LNCaP clone FGC (cell line): Measurements from ENCODE around the gene PDGFRB.

Source experiments
- DNase-seq: peaks from one replicate; pipeline ENCODE4 v3.0.0-alpha.2; 2011; ENCODE audit warnings: low read depth
- H3K4me3 ChIP-seq: 2 replicates; pipeline ENCODE4 v1.5.1; 2011; ENCODE audit warnings: mild to moderate bottlenecking, low read depth, low read length, control low read depth
- CTCF ChIP-seq: IDR thresholded peaks from 2 replicates; pipeline ENCODE4 v1.5.1; 2012; ENCODE audit warnings: mild to moderate bottlenecking; ENCODE audit not compliant: control insufficient read depth, insufficient read depth; ENCODE audit errors: extremely low read depth

Gene PDGFRB

GRCh38 chr5:150122158-150122510 lies 33.5 kb downstream of the PDGFRB start:
- H3K4me3 ChIP-seq = no peak overlapping the region
- no peak for DNase-seq

GRCh38 chr5:150121448-150122157 lies 34.0 kb downstream of the PDGFRB start:
- TF ChIP-seq CTCF = no peak
- no peak for DNase-seq
- no peak overlapping the region for H3K4me3 ChIP-seq

More at GRCh38 chr5:150122158-150122510, 33.5 kb downstream of the PDGFRB start:
- peak; percentile 33 for TF ChIP-seq CTCF

GRCh38 chr5:150120617-150121447 lies 34.8 kb downstream of the PDGFRB start:
- DNase-seq = no peak
- H3K4me3 ChIP-seq = no peak overlapping the region
- TF ChIP-seq CTCF = no peak

- TF ChIP-seq CTCF = no peak
- no peak for DNase-seq
- no peak overlapping the region for H3K4me3 ChIP-seq
Measured at GRCh38 chr5:150120062-150120441, 35.6 kb downstream of the PDGFRB start.

GRCh38 chr5:150119421-150120061 lies 36.1 kb downstream of the PDGFRB start:
- DNase-seq = no peak
- no peak overlapping the region for H3K4me3 ChIP-seq
- no peak for TF ChIP-seq CTCF

GRCh38 chr5:150118561-150119229 lies 37.0 kb downstream of the PDGFRB start:
- no peak for TF ChIP-seq CTCF
- no peak for DNase-seq
- no peak overlapping the region for H3K4me3 ChIP-seq
